HG02763 (cell line): ENCODE results near the gene ST14.

Experiments used
- ATAC-seq: cut with Tn5 transposase; IDR thresholded peaks from one replicate; pipeline ENCODE4 v1.9.1; 2021; ENCODE audit warnings: mild to moderate bottlenecking, moderate library complexity; ENCODE audit not compliant: unreplicated experiment

Gene ST14

DNA sequence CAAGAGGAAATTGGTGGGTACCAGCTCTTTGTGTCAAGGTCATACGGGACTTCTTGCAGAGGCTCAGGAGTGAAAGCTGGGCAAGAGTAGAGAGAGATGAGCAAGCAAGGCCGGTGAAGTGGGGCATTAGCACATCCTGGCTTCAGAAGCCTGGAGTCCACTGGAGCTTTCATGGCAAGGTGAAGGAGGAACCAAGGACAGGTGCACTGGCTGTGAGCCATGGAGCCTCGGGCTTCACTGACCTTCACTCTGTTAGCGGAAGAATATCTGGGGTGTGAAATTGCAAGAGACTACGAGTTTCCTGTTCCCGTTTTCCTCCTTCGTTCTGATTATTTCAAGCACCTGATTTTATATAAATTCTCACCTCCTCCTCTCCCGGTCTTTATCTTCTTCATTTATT lies 25.9 kb upstream of the ST14 start:
- no peak for ATAC-seq

DNA sequence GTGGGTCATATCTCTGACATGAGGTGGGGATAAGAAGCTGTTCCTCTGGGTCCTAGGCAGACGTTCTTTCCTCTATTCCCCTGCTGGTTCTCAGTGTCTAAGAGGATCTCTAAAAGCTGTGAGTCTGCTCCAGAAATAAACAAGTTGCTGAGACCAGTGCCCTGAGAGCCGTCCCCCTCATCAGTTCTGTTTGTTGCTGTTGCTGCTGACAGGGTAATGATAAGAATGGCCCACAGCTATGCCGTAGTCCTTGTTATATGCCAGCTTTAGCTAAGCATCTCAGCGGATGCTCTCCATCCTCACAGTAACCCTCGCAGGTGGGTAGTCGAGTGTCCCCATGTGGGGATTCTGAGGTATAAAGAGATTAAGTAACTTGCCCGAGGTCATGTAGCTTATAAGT lies 23.5 kb upstream of the ST14 start:
- ATAC-seq = no peak

DNA sequence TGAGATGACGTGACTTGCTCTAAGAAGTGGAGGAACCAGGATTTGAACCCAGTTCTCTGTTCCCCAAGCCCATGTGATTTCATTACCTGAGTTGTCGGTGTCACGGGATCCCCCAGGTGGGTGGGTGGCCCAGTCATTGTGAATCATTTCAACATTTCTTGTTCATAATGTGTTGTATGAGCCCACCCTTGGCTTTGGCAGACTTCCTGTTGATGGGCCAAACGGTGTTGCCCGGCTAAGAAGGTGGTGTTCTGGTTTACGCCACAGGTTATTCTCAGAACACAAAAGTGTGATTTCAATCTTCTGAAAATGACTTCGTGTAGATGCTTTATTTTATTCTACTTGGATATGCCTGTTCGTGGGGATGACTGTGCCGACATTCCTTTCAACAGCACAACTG lies 21.6 kb upstream of the ST14 start:
- no peak for ATAC-seq

DNA sequence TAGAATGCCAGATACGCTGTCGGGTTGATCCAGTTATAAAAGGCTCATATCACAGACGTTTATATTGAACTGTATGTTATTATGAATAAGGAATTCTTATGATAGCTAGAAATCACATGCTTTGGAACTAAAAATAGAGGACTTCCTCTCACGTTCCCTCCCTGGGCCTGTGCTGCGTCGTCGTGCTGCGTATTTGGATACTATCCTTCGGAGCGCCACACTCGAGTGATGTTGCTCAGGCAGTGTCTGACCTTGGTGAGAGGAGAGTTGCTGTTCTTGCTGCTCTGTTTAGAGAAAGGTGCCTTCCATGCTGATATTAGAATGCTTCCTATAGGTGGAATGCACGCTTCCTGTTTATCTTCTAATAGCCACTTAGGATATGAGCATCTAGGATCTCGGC lies 20.2 kb upstream of the ST14 start:
- ATAC-seq = no peak

DNA sequence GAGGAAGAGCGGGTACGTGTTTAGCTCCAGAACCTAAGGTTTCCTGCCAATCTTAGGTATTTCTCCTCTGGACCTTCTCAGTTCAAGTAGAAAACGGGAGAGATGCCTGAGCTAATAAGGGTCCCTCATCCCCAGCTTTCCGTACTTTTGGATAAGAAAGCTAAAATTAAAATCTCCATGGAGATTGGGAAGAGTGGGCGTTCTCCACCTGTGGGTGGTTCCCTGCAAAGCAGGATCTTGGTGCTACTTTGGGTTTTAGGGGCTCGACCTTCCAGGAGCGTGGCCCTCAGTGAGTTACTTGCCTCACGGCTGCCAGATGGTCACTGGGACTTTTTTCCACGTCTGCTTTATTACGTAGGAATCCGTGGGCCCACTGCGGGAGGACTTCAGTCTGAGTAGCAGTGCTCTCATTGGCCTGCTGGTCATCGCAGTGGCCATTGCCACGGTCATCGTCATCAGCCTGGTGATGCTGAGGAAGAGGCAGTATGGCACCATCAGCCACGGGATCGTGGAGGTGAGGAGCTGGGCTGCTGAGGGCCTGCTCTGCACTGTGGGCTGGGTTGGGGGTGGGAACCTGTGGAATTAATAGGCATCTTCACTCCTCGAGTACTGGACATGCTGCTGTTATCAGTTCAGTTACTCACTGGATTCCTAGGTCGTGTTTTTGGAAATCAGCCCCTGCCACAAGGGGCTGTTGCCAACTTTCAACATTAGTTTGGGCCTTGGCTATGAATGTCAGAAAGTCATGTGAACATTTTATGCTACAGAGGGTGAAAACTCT lies 17.8 kb upstream of the ST14 start:
- no peak for ATAC-seq

DNA sequence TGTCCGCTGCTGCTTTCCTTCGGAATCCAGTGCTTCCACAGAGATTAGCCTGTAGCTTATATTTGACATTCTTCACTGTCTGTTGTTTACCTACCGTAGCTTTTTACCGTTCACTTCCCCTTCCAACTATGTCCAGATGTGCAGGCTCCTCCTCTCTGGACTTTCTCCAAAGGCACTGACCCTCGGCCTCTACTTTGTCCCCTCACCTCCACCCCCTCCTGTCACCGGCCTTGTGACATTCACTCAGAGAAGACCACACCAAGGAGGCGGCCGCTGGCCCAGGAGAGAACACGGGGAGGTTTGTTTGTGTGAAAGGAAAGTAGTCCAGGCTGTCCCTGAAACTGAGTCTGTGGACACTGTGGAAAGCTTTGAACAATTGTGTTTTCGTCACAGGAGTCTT lies 15.4 kb upstream of the ST14 start:
- ATAC-seq = no peak

DNA sequence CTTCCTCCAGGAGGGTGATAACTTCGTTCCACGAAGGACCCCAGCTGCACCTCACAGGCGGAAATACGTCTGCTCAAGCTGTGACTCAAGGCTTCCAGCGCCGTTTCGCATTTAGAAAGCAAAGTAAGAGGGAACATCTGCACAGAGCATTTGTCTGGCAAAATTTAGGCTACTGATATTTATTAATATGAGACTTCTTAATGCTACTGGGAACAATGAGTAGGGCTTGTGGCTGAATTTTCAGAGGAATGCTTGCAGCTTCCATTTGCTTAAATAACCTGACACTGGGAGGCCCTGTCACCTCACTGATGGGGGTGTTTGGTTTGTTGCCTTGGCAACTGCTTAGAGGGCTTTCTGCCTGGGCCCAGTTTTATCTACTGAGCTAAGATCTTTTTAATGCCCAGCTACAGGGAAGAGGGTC lies 14.7 kb upstream of the ST14 start:
- no peak for ATAC-seq

DNA sequence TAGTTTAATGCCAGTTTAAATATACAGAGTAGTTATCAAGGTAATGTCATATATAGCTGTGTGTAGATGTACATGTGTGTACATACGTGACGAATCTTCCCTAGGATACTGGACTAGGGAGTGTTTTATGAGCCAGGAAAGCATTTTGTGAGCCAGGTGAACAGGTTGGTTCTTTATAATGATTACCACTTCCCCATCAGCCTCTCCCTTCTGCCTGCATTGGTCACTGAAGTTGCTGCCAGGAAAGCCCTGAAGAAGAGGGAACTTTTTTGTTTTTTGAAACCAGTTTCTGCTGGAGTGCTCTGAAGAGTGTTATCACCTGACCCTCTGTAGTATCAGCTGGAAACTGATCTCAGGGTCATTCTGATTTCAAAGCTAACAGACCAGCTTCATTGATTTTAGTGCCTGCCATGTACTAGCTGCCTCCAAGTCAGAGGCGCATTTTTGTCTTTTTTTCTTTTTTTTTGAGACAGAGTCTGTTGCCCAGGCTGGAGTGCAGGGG lies 14.2 kb upstream of the ST14 start:
- no peak for ATAC-seq

DNA sequence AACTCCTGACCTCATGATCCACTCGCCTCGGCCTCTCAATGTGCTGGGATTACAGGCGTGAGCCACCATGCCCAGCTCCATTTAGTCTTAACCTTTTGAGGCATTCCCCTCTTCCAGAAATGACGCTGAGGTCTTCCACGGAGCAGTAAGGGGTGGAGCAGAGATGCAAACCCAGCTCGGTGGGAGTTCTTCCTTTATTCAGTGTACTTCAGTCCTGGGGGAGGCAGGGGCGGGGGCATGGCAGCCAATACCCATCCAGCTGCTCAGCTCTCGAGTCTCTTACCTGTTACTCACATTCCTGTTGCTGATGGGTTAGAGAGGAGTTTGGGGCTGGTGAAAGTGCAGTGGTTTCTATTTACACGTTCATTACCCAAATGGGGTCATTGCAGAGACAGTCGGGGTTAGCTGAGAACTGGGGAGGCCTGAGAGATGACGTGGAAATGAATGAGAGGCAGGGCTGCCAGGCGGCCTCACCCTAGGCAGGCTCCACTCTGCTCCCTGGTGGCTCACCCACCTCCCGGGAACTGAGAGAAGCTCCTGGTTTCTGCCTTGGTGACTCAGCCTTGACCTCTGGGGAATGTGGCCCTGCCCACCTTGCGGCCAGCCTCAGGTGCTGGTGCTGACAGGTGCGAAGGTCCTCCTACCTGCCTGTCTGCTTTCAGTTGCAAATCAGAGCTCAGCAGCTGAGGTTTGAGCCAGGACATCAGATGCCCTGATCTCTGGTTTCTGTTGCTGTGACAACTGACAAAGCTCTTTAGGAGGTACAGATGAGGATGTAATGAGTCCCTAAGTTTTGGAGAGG lies 13.4 kb upstream of the ST14 start:
- ATAC-seq = no peak

DNA sequence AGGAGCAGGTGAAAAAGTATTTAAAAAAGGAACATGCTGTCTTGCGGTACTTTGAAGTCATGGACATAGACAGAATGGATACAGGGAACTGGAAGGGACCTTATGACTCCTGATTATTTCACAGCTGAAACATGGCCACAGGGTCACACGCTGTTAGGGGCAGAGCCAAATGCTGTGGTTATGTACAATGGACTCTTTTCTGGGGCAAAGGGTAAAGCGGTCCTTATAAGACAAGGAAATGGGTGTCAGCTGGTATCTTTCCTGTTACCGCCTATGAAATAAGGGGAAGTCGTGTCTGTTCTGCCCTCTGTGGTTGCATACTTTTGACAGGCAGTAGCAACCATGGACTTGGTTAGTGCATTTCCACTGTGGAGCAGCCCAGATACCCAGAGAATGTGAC lies 12.8 kb upstream of the ST14 start:
- no peak for ATAC-seq

DNA sequence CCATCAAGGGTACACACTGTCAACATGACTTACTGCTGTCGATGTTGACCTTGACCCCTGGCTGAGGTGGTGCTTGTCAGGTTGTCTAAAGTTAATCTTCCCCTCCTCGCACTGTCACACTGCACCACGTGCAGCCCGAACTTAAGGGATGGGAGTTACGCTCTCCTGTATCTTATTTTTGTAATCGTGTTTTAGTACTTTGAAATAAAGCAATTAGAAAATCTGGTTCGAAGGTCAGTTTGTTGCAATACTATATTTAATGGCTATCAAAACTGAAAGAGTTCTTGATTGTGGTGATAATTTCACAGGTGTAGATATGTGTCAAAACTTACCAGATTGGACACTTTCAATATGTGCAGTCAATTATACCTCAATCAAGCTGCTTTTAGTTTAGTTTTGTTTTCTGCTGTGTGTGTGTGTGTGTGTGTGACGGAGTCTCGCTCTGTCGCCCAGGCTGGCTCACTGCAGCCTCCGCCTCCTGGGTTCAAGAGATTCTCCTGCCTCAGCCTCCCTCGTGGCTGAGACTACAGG lies 10.7 kb upstream of the ST14 start:
- no peak for ATAC-seq

DNA sequence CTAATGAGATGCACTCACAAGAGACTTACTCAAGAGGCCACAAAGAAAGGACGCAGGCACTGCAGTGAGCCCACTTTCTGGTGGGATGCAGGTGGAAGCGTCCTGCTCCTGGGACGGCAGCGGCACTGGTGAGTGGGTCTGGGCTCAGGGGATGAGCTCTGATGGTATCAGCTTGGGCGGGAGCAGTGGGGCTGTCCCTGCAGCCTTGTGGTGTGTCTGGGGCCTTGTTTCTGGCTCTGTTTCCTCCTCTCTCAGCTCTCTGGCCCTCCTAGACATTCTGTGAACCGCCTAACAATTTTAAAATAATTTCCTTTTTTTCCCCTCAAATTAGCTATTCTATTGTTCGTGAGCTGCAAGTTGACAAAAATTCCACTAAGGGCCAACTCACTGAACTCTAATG lies 8.8 kb upstream of the ST14 start:
- no peak for ATAC-seq

DNA sequence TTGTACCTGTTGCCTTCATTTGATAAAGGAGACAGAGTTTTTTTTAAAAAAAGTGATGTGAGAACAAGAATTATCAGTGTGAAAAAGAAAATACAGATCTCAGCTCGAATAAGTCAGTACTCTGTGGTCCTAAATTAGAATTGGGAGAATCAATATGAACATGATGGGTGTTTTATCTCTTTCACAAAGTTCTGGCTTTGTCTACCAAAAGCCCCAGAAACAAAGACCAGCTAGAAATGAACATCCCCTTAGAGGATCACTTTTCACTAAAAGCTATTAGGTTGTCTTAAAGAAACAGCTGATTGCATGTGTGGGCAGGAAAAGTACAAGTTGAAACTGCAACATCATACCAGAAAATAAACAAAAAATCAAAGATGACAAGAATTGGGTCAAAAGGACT lies 8.4 kb upstream of the ST14 start:
- ATAC-seq = no peak

DNA sequence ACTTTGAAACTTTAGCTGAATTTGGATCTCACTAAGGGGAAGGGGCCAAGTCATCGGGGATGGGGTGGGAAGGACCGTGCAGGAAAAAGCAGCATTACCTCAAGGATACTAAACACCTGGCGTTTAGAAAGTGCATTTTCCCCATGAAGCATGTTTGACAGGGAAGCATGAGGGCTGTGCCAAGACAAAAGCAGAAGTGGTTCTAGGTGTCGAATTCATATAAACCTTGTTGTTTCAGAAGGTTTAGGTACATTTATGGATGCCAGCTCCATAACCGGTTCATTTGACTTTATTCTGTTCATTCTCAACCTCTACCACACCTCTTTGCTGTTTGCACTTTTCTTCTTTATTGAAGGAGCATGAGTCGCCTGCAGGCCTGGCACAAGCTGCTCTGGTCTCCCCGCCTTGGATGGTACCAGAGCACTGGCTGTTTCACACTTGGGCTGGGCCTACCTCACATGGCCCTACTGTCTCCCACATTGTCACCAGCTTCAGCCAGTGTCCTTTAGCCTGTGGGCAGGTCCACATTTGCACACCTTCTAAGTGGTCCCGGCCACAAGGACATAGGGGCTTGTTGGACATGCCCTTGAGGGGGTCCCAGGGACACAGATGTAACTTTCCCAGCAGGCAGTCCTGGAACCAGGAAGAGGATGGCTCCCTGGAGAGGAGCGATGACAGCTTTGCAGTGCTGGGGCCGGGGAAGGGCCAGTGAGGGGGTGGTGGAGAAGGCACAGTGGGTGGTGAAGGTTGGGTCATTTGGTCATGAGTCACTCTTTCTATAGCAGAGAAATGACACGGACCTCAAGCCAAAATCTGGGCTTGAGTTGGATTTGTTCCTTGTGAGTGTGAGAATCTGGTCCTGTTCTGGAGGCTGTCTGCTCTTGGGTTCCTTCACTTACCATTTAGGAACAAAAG lies 3.2 kb upstream of the ST14 start:
- ATAC-seq = no peak

DNA sequence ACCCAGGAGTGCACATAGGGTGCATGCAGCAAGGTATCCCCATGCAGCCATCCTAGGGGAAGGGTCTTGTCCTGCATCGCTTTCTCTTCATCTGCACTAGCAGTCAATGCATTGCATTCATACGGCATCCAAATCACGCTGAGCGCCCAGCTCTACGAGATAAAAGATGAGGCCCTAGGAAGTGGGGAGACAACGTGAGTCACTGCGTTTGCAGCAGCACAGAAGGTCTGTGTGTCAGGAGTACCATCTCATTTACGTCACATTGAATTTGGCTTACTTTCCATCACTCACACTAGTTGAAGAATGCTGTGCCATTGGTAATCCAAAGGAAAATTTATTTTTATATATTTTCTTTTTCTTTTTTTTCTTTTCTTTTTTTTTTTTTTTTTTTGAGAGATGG lies 2.5 kb upstream of the ST14 start:
- ATAC-seq = no peak

DNA sequence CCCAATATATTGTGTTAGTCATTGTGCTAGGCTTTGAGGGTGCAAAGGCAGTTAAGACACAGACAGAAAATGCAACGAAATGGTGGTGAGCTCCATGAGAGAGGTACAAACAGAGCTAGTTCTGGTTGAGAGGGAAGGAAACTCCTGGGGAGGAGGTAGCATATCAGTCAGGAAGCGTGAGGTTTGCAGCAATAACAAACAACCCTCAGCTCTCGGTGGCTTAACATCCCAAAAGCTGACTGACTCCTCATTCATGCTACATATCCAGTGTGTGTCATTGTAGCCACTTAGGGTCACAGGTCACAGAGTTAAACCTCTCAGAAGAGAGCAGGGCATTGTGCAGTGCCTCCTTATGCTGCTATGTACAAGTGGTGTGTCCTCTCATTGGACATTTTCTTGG lies 1.7 kb upstream of the ST14 start:
- ATAC-seq = no peak

DNA sequence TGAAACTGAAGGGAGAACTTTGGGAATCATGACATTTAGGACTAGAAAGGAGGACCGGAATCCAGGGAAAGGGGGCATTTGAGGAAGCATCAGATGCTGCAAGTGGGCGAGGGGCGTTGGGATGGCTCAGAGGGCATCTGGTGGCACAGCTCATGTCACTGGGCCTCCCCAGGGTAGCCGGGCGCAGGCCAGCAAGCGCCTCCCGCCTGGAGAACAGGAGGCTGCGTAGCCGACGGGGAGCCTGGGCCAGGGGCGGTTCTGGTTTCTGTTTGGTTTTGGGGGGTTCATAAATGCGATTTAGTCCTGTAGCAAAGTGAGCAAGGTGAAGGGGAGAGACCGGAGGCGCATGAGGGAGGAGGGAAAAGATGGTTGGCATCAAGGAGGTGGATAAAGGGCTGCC lies 443 bp upstream of the ST14 start:
- no peak for ATAC-seq

DNA sequence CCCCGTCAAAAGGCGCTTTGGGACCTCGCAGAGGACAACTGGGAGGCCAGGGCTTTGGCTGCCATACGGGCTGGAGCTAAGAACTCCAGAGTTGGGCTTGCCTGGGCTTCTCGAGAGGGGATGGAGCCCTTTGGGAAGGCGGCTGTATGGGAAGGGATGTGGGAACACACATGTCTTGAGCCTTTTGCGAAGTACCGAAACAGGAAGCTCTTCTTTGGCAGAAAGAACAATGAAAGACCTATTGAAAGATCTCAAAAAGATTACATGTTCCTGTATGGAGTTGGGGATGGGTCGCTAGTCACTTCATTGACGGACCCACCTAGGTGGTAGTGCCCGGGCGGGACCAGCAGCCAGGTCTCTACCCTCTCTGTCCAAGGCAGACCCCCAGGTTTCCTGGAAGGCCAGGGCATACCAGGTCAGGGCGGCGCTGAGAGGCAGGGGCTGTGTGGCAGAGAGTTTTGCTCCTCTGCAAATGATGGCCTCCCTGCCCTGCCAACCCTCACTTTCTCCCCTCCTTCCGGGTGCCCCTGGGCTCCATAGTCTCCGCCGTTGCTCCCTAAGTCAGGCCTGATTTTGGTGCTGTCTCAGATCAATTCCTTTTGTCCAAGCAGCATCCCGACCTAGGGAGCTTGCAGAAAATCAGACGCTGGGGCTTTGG lies 1.0 kb downstream of the ST14 start:
- no peak for ATAC-seq

DNA sequence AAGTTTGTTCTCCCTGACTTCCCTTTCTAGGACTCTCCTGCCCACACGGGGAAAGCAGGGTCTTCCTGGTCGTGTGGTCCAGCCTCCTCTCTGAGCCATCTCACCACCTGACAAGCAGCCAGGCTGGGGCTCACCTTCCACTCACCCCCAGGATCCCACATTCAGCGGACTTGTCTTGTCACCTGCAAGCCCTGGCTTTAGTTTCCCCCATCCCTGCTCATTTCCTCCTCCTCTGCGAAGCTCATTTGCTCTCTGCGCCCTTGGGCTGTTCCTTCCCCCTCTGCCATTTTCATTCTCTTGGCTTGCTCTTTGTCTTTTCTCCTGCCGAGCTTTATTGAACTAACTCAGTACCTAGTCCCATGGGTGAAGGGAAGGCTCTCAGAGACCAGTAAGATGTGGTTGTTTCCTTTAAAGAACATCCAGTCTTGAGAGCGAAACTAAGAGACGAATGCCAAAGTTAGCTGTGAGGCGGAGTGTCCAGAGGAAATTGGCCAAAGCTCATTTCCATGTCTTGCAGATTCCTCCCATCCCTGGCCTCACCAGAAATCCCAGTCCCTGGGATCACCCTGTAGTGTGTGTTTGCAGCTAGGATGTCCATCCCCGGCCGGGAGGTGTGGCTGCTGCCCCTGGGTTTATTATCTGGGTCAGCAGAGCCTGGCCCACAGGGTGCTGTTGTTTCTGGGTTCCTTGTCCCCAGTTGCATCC lies 2.0 kb downstream of the ST14 start:
- ATAC-seq = no peak

DNA sequence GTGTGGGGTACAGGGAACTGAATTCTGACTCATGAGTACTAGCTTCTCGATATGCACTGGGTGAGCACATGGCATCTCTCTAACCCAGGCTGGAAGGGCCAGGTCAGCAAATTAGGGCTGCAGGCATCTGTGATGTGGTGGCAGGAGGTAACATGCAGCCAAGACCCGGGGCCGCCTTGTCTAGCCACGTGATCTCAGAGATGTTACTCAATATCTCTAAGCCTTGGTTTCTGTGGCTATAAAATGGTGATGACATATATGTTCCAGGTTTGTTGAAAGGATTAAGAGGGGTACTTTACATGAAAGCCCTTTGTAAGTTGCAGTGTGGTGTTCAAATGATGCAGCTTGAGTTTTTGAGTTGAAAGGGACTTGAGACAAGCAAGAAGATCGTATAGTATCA lies 3.2 kb downstream of the ST14 start:
- no peak for ATAC-seq
